Activated B cell treated with CpG ODN at 0.5 μM for 24 hours (primary cell): ENCODE results near the gene JUP. TPM values are rescaled to one million over a fixed set of nuclear protein-coding genes. Genes with fewer than 3 reads are reported as not detected.

Source experiments
- ATAC-seq: fragments of 200-7000 bp; cut with Tn5 transposase; one replicate; pipeline ENCODE4 v1.10.0; 2021; ENCODE audit warnings: low read depth, mild to moderate bottlenecking, moderate library complexity
- CTCF ChIA-PET: fragments of 350-600 bp; sonication (Branson Sonifier 250); formaldehyde crosslinking; loops from one replicate; lab custom pipeline; 2021; ENCODE audit warnings: antibody characterized with exemption; lab: Charles Lee
- POLR2A ChIA-PET: fragments of 350-600 bp; sonication (Branson Sonifier 250); formaldehyde crosslinking; loops from one replicate; lab custom pipeline; 2021; ENCODE audit warnings: antibody characterized with exemption; lab: Charles Lee
- DNase-seq: peaks from one replicate; pipeline ENCODE4 v3.0.0; 2022
- H3K27ac Mint-ChIP-seq: one replicate; pipeline ENCODE4 v1.8.0; 2020; ENCODE audit warnings: mixed read lengths
- H3K27me3 Mint-ChIP-seq: one replicate; pipeline ENCODE4 v1.8.0; 2021; ENCODE audit warnings: mixed read lengths
- H3K36me3 Mint-ChIP-seq: one replicate; pipeline ENCODE4 v1.8.0; 2021; ENCODE audit warnings: low read depth, mixed read lengths
- H3K4me1 Mint-ChIP-seq: one replicate; pipeline ENCODE4 v1.8.0; 2021; ENCODE audit warnings: mixed read lengths
- H3K4me3 Mint-ChIP-seq: one replicate; pipeline ENCODE4 v1.8.0; 2020; ENCODE audit warnings: mild to moderate bottlenecking, mixed read lengths
- H3K9me3 Mint-ChIP-seq: one replicate; pipeline ENCODE4 v1.8.0; 2020; ENCODE audit warnings: mixed read lengths
- intact Hi-C: fragments of 100-400 bp; cut with micrococcal nuclease; formaldehyde crosslinking; loops from one replicate; pipeline ENCODE4 v1.15.1; 2024
- total RNA-seq: library from RNA; stranded (reverse); gene quantifications from 2 replicates; pipeline ENCODE4 v1.2.3, GENCODE V29; 2022
- TF ChIP-seq, protein P1 (sequence below): fragments of 200-600 bp; IDR thresholded peaks from one replicate; pipeline ENCODE4 v1.8.0; 2022; ENCODE audit warnings: antibody characterized with exemption, mild to moderate bottlenecking

The JUP gene
- total RNA-seq, 1 donor from 2014 or later = 31.1 TPM

DNA sequence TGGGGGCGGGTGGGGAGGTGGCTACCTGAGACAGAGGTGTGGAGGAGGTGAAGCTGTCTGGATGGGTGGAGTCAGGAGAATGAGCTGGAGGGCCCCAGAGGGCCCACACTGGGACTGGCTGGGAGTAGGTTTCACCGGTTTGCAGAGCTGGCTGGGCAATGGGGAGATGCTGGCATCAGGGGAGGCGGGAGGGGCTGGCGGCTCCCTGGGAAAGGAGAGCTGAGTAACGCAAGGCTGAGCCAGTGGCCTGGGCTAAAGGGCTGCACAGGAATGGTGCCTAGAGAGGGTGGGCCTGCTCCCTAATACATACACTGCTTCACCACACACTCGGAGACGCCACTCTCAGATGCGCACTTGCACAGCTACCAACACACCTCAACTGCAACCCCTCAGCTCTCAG lies 12.9 kb upstream of the JUP start:
- ATAC-seq (no peak), DNase-seq (no peak)
- Mint-ChIP-seq H3K9me3 (no peaks in the 10 kb centered on the region), H3K36me3 (no peaks in the 10 kb centered on the region), H3K27me3 (no peaks in the 10 kb centered on the region), H3K4me3 (no peak overlapping the region), H3K4me1 (peaks cover 17% of the 10 kb centered on the region), H3K27ac (no peak overlapping the region)
- TF ChIP-seq, protein P1, sequence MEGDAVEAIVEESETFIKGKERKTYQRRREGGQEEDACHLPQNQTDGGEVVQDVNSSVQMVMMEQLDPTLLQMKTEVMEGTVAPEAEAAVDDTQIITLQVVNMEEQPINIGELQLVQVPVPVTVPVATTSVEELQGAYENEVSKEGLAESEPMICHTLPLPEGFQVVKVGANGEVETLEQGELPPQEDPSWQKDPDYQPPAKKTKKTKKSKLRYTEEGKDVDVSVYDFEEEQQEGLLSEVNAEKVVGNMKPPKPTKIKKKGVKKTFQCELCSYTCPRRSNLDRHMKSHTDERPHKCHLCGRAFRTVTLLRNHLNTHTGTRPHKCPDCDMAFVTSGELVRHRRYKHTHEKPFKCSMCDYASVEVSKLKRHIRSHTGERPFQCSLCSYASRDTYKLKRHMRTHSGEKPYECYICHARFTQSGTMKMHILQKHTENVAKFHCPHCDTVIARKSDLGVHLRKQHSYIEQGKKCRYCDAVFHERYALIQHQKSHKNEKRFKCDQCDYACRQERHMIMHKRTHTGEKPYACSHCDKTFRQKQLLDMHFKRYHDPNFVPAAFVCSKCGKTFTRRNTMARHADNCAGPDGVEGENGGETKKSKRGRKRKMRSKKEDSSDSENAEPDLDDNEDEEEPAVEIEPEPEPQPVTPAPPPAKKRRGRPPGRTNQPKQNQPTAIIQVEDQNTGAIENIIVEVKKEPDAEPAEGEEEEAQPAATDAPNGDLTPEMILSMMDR = no peak
- intact Hi-C loops = no loop called here
- ChIA-PET POLR2A (no interaction called here), CTCF (interaction anchor here (0.8 to 1.9 kb wide), 3 partner anchors 12 to 62 kb away, joined by 3 to 7 read pairs (median 4); partner anchors contain the start of gene P3H4)

DNA sequence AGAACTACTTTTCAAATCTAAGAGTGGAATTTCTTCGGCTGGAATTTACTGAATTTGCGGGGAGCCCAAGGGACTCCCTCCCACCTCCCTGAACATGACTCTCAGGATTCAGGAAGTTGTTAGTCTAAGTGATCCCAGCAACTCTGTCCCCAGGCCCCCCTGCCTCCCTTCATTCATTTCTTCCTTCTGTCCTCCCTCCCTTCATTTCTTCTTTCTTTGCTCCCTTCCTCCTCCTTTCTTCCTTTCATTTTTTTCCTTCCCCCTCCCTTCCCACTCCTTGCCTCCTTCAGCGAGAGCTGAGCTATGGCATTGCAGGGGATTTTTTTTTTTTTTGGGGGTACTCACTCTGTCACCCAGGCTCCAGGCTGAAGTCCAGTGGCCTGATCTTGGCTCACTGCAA lies 10.9 kb upstream of the JUP start:
- intact Hi-C loops = no loop called here
- TF ChIP-seq, protein P1 = no peak
- no peaks in the 10 kb centered on the region for H3K36me3 Mint-ChIP-seq
- POLR2A ChIA-PET = no interaction called here
- H3K27me3 Mint-ChIP-seq = no peaks in the 10 kb centered on the region
- peaks cover 10% of the 10 kb centered on the region for H3K4me1 Mint-ChIP-seq
- CTCF ChIA-PET = interaction anchor here (0.7 kb wide), 1 partner anchor 8 kb away, joined by 3 read pairs; no protein-coding TSS in a partner anchor
- H3K27ac Mint-ChIP-seq = no peak overlapping the region
- ATAC-seq = no peak
- no peaks in the 10 kb centered on the region for H3K9me3 Mint-ChIP-seq
- H3K4me3 Mint-ChIP-seq = no peak overlapping the region
- no peak for DNase-seq

DNA sequence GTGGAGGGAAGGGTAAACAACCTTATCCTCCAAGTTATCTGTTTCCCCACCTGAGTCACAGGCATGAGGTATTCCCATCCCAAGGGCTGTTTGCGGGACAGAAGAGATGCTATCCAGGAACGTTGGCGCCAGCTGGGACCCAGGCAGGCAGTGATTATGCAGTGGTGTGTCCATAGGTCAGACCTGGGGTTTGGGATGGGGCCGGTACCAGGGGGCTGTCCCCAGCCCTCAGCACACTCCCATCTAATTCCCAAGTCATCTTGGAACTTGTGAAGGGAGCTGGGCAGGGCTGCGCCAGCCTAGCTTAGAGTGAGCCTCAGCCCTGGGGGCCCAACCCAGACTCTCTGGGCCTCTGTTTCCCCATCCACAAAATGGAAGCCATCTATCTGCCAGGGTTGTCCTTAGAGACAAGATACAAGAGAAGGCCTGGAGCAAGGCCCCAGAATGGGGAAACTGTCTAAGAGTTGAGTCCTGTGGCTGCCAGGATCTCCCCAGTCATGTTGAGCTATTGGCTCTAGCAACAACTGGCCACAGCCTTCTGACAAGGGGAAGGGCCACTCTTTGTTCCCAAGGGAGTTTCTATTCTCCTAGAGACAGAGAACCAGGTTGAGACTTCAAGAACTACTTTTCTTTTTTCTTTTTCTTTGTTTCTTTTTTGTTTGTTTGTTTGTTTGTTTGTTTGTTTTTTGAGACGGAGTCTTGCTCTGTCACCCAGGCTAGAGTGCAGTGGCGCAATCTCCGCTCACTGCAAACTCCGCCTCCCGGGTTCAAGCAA lies 9.8 kb upstream of the JUP start:
- CTCF ChIA-PET = no interaction called here
- H3K36me3 Mint-ChIP-seq = no peaks in the 10 kb centered on the region
- DNase-seq (no peak), ATAC-seq (no peak)
- no peak overlapping the region for H3K4me3 Mint-ChIP-seq
- POLR2A ChIA-PET = no interaction called here
- intact Hi-C loops = no loop called here
- no peak overlapping the region for H3K27ac Mint-ChIP-seq
- H3K9me3 Mint-ChIP-seq = no peaks in the 10 kb centered on the region
- TF ChIP-seq, protein P1 = no peak
- peaks cover 5% of the 10 kb centered on the region for H3K4me1 Mint-ChIP-seq
- no peaks in the 10 kb centered on the region for H3K27me3 Mint-ChIP-seq

DNA sequence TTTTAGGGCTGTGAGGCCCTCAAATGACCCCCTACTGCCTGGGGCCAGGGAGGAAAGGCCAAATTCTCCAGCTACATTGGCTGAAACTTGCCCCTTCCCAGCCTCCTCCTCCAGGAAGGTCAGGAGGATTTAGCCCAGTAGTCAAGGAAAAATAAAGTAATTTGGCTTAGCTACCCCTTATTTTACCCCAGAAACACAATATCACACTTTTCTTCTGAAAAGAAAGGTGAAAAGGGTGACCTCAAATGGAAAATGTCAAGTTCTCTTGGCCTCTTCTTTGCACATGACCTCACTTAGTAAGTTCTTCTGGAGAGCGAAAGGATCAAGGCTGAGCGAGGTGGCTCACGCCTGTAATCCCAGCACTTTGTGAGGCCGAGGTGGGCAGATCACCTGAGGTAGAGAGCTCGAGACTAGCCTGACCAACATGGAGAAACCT lies 8.0 kb upstream of the JUP start:
- Mint-ChIP-seq H3K27me3 (no peaks in the 10 kb centered on the region), H3K4me3 (no peak overlapping the region), H3K36me3 (no peaks in the 10 kb centered on the region), H3K4me1 (no peaks in the 10 kb centered on the region), H3K9me3 (no peaks in the 10 kb centered on the region), H3K27ac (no peak overlapping the region)
- ATAC-seq = no peak
- TF ChIP-seq, protein P1 = no peak
- ChIA-PET CTCF (interaction anchor here (1.9 kb wide), 1 partner anchor 57 kb away, joined by 5 read pairs; no protein-coding TSS in a partner anchor), POLR2A (interaction anchor here (0.5 kb wide), 1 partner anchor 315 kb away, joined by 6 read pairs; no protein-coding TSS in a partner anchor)
- DNase-seq = no peak
- intact Hi-C loops = no loop called here

DNA sequence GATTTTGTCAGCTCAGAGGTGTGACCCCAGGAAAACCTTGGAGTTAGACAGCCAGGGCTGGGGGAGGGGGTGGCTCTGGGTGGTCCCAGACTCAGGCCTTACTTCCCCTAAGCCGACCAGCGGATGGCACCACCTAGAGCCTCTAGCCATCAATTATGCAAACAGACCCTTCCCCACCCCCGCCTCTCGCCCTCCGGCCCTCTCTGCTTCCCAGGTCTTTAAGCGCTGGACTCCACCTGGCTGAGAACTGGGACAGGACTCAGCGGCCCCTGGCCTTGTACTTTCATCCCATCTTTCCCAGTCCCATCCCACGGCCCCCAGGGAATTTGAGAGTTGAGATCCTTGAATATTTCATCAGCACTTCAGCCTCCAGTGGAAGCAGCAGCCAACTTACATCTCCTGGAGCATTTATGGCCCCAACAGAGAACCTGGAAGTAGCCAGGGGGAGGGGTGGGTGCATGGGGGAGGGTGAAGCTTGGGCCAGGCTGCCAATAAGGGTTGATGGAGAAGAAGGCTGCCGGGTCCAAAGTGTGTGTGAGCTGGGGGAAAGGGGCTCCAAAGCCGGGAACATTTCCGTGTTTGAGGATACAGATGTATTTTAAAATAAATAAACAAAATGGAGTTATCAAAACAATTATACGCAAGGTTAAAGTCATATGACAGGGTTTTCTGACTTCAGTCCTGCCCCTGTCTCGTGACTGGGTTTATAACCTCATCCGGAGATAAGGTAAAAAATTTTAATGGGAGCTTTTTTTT lies 7.5 kb upstream of the JUP start:
- peaks cover 2% of the 10 kb centered on the region for H3K4me1 Mint-ChIP-seq
- H3K27ac Mint-ChIP-seq = no peak overlapping the region
- H3K27me3 Mint-ChIP-seq = no peaks in the 10 kb centered on the region
- DNase-seq (no peak), ATAC-seq (no peak)
- intact Hi-C loops = no loop called here
- POLR2A ChIA-PET = interaction anchor here (0.5 kb wide), 1 partner anchor 316 kb away, joined by 6 read pairs; no protein-coding TSS in a partner anchor
- TF ChIP-seq, protein P1 = no peak
- no peaks in the 10 kb centered on the region for H3K36me3 Mint-ChIP-seq
- no peak overlapping the region for H3K4me3 Mint-ChIP-seq
- CTCF ChIA-PET = interaction anchor here (1.9 kb wide), 1 partner anchor 56 kb away, joined by 5 read pairs; no protein-coding TSS in a partner anchor
- H3K9me3 Mint-ChIP-seq = no peaks in the 10 kb centered on the region
